GM19099 (cell line): ENCODE data around the gene SCAP.

ENCODE experiments used
- POLR2A ChIP-seq: IDR thresholded peaks from 3 replicates; pipeline ENCODE4 v1.6.1; 2011; ENCODE audit warnings: low read depth; ENCODE audit not compliant: insufficient read length; ENCODE audit errors: extremely low read depth

Gene SCAP

DNA sequence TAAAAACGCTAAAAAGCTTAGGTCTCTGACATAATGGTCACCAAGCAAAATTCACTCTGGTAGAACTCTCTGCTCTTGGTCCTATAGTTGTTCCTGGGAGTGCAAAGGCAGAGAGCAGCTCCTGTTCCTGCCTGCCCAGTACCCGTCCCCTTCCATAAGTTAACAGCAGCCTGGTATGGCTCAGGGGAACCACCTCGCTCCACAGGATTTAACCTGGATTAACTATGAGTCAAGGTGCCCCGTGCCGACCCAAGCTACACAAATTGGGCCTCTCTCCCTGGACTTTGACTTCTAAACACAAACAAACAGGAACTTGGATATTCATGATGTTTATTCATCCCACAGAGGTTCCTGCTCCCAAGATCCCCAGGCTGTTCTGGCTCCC, 32.1 kb downstream of the SCAP start:
- no peak for TF ChIP-seq POLR2A

- TF ChIP-seq POLR2A = no peak
Observed at GRCh38 chr3:47441796-47442551, 33.8 kb downstream of the SCAP start.

GRCh38 chr3:47440131-47440530, 35.6 kb downstream of the SCAP start:
- TF ChIP-seq POLR2A = no peak

DNA sequence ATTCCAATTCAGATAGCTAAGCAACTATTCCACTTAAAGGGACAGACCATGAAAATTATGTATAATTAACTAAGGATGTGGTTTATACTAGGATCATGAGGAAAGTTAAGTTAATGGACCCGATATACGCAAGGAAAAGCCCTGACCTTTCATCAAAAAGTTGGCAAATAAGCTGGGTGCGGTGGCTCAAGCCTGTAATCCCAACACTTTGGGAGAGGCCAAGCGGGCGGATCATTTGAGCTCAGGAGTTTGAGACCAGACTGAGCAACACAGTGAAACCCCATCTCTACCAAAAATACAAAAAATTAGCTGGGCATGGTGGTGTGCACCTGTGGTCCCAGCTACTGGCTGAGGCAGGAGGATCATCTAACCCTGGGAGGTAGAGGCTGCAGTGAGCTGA, 39.6 kb downstream of the SCAP start:
- TF ChIP-seq POLR2A = no peak

- no peak for TF ChIP-seq POLR2A
Observed at GRCh38 chr3:47434849-47435248, 40.9 kb downstream of the SCAP start.

DNA sequence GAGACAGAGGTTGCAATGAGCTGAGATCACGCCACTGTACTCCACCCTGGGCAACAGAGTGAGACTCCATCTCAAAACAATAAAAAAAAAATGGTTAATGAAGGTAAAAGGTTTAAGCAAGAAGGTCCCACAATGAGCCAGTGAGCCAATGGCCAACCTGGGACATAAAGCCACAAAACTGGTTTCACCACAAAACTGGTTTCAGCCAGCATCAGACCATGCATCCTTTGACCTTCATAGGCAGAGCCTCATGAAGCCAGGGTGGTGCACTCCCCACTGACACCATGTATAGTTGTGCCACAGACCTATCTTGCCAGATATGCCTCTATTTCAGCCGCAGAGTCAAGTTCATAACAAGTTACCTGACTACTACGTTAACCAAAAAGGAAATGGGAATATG, 41.9 kb downstream of the SCAP start:
- TF ChIP-seq POLR2A = no peak

DNA sequence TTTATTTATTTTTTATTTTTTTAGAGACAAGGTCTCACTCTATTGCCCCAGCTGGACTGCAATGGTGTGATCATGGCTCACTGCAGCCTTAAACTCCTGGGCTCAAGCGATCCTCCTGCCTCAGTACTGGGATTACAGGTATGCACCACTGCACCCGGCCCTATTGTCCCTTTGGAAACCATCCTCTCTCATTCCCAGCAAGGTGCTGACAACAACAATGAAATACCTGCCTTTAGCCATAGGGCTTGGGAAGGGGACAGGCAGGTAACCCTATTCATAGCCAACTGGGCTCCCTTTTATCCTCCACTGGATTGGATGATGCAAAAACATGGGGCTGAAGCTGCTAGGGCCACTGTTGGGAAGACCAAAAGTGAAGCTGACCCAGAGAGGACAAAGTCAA, 43.1 kb downstream of the SCAP start:
- TF ChIP-seq POLR2A = no peak

- no peak for TF ChIP-seq POLR2A
Observed at GRCh38 chr3:47431225-47431624, 44.5 kb downstream of the SCAP start.

DNA sequence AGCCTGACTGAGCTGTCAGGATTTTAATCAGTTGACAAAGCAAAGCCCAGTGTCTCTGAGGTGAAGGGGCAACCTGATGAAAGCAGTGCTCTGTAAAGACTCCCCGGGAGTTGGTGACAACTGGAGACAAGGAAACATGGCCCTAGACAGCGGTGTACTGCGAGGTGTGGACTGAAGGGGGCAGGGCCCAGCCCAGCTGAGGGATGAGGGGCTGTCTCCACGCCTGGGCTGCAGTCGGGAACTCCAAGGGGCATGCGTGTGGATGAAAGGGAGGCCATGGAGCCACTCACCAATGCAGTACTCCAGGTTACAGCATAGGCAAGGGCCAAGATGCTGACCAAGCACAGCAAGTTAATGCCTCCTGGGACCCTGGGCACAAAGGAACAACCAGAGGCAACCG, 45.1 kb downstream of the SCAP start:
- TF ChIP-seq POLR2A = no peak

DNA sequence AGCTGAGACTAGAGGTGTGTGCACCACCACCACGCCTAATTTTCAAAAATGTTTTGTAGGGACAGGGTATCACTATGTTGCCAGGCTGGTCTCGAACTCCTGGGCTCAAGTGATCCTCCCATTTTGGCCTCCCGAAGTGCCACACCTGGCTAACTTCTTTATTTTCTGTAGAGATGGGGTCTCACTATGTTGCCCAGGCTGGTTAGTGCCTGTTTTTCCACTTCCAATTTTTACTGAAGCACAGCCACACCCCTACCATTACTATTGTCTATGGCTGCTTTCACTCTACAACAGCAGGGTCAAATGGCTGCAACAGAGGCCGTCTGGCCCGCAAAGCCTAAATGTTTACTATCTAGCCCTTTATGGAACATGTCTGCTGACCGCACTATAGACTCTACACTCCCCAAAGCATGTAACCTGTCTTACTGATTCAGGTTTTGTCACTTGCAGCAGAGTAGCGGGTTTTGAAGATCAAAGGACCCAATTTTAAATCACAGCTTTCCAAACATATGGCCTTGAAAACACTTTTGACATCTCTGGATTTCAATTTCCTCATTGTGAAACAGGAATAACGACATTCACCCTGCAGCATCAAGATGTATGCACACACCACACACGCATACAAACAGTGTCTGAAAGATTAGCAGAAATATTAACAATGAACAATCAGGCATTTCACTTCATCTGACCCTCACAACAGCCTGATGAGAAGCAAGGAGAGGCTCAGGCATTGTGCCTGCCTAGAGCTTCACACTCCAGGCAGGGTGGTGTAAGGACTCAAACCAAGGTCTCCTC, 46.1 kb downstream of the SCAP start:
- no peak for TF ChIP-seq POLR2A

- TF ChIP-seq POLR2A = no peak
Observed at GRCh38 chr3:47428662-47429061, 47.1 kb downstream of the SCAP start.

- no peak for TF ChIP-seq POLR2A
Observed at GRCh38 chr3:47427866-47428265, 47.9 kb downstream of the SCAP start.

DNA sequence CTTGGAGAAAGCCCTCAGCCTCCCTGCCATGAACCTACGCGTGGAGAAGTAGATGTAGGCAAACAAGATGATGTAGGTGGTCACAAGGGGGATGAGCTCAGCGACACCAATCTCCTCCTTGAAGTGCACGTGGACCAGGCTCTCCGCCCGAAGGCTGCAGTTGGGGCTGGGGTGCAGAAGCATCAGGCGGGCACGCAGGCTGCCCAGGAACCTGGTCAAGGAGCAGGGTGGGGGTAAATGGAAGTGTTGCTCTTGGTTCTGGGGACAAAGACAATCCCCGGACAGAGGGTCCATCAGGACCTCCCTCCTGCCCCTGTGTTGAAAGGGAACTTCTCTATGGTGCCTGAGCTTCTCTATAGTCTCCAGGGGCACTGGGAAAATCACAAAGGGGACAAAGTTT, 49.8 kb downstream of the SCAP start:
- no peak for TF ChIP-seq POLR2A

- TF ChIP-seq POLR2A = no peak
Observed at GRCh38 chr3:47425383-47425778, 50.4 kb downstream of the SCAP start.

DNA sequence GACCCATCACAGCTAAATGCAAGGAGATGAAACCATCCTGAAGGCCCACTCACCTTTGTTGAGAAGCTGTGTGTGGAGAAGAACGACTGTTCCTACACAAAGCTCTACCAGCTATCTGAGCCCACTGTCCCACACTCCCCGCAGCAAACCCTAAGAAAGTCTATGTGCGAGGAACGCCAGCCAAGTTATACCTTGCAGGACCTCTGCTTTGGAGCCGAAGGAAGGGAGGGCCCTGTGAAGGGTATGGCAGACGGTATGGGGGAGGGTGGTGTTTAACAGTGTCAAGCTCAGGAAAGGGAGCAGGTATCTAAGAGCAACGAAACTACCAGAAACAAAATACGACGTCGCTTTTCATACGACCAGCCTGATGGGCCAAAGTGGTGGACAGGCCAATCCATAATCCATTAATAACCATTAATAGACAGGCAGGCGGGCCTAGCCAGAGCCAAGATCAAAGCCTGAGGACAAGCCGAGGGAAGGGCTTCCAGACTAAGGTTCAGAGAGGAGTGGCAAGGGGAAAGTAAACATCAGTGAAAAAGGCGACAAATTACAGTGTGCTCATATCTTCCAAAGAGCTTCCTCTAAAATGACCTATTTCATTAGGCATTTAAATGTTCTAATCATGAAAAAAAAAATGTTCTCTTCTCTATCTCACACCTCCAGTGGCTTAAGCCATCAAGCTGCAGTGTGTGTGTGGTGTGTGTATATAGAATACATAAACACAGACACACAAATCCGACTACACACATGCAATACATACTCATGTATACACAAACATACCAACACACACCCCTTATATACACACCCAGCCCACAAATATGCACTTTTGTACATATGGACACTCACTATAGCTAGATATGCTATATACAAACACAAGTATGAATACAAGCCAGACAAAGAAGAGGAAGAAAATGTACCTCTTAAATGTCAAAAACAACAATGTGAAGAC, 51.0 kb downstream of the SCAP start:
- no peak for TF ChIP-seq POLR2A

DNA sequence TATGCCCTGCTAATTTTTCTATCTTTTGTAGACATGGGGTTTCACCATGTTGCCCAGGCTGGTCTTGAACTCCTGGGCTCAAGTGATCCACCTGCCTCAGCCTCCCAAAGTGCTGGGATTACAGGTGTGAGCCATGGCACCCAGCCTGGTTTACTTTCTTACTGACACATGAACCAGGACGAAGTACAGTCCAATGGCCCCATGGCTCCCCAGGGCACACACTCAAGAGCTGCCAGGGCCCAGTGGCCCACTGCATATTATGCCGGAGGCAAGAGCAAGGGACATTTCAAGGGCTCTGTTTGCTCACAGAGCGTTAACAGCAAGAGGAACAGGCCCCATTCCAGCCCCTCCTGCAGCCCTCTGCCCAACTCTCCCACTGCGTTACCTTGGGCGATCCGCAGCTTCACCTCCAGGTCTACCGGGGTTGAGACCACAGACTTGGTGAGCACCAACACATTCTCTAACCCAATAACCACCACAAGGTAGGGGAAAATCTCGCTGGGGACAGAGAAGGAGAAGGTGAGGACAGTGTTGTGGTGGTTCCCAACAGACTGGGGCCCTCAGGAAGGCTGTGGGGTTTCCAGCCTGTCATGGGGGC, 52.1 kb downstream of the SCAP start:
- no peak for TF ChIP-seq POLR2A

GRCh38 chr3:47422743-47423142, 53.0 kb downstream of the SCAP start:
- TF ChIP-seq POLR2A = no peak
